ENCODE measurements around the gene CENPI. TPM values are rescaled to one million over a fixed set of nuclear protein-coding genes. Genes with fewer than 3 reads are reported as not detected.
A peak's percentile ranks its signal among the peaks of the same experiment; 100 is the strongest.

CENPI gene
- total RNA-seq, 1 donor, result 20.3 TPM

DNA sequence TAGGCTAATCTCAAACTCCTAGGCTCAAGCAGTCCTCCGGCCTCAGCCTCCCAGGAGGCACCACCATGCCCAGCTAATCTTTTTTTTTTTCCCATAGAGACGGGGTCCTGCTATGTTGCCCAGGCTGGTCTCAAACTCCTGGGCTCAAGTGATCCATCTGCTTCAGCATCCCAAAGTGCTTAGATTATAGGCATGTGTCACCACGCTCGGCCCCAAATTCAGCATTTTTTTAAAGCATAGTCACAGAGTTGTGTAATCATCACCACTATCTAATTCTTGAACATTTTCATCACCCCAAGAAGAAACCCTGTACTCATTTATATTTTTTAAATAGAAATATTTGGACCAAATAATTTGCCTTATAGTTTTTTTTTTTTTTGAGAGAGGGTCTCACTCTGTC, 10.3 kb downstream of the CENPI start:
- peak; percentile 3 for DNase-seq (ENCODE audit: low read depth)
- no peak overlapping the region for H3K4me3 ChIP-seq (ENCODE audit: low read depth, low read length)
- TF ChIP-seq CTCF (IDR thresholded peaks at IDR 0.05; ENCODE audit: insufficient read depth, low read depth, low read length), result no peak

- H3K4me3 ChIP-seq (ENCODE audit: low read depth, low read length), result no peak overlapping the region
- TF ChIP-seq CTCF (IDR thresholded peaks at IDR 0.05; ENCODE audit: insufficient read depth, low read depth, low read length), result no peak
- peak; percentile 35 for DNase-seq (ENCODE audit: low read depth)
Observed at GRCh38 chrX:101117701-101118100, 19.7 kb downstream of the CENPI start.

DNA sequence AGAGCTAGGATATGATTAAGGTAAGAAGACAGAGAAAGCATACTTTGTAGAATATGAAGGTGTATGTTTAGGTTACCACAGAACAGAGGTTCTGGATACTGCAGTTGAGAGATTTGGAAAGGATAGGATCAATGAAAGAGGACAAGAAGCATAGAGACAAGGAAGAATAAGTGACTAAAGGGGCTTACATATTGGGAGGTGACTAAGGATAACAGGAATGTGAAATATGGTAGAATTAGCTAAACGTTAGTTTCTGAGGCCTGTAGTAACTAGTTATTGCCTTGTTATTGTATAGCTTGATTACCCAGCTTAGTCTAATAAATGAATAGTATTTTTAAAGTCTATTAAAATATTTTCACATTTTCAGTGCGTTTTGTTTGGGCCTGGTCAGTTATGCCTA, 38.2 kb downstream of the CENPI start:
- no peak for DNase-seq (ENCODE audit: low read depth)
- TF ChIP-seq CTCF (IDR thresholded peaks at IDR 0.05; ENCODE audit: insufficient read depth, low read depth, low read length), result no peak
- H3K4me3 ChIP-seq (ENCODE audit: low read depth, low read length), result no peak overlapping the region

Other genes with a start within 250 kb of the CENPI start
- gene NOX1, start 223.8 kb upstream of the CENPI start, total RNA-seq, result under 0.01 TPM in 1 of 2 replicates, not detected in the other
- gene XKRX, start 169.3 kb upstream of the CENPI start, total RNA-seq, result under 0.01 TPM in 1 of 2 replicates, not detected in the other
- not detected in 2 replicates for gene ARL13A, start 128.5 kb upstream of the CENPI start, total RNA-seq
- gene TRMT2B, start 46.1 kb upstream of the CENPI start, total RNA-seq, result 13.2 and 13.4 TPM in 2 replicates
- 0.86 and 1.9 TPM in 2 replicates for gene TMEM35A, start 19.3 kb upstream of the CENPI start, total RNA-seq
- gene DRP2, start 121.6 kb downstream of the CENPI start, total RNA-seq, result 0.97 and 2.6 TPM in 2 replicates
- 0.32 and 1.3 TPM in 2 replicates for gene TAF7L, start 193.1 kb downstream of the CENPI start, total RNA-seq